ENCODE data around the gene TICAM2.
A peak's percentile ranks its signal among the peaks of the same experiment; 100 is the strongest.
"Not testable (repeated sequence)": the region's sequence is repeated elsewhere in the genome, so short reads cannot be mapped to it uniquely, and the experiment has no call there.

TICAM2 gene, protein sequence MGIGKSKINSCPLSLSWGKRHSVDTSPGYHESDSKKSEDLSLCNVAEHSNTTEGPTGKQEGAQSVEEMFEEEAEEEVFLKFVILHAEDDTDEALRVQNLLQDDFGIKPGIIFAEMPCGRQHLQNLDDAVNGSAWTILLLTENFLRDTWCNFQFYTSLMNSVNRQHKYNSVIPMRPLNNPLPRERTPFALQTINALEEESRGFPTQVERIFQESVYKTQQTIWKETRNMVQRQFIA

GRCh38 chr5:115601701-115602590 lies at the start of gene TICAM2:
TICAM2 (minus strand) TSS chr5:115602479; CDS start chr5:115581256, 21,223 bp downstream.
- peak; percentile 86 to 90 for ATAC-seq

DNA sequence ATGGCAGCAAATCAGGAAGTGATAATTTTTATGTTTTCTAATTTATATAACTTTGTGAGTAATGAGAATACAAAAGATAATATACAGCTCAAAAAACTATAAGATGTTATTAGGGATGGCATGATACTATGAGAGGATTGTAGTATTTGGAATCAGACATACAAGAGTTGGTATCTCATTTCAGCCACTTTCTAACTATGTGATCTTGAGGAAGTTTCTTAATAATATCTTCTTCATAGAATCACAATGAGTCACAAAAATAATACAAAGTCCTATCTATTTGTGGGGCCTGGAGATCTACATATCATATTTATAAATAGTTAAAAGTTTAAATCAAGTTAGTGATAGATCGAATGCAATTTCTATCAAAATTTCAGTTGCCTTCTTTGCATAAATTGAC lies 47.3 kb upstream of the TICAM2 start:
- ATAC-seq = no peak

DNA sequence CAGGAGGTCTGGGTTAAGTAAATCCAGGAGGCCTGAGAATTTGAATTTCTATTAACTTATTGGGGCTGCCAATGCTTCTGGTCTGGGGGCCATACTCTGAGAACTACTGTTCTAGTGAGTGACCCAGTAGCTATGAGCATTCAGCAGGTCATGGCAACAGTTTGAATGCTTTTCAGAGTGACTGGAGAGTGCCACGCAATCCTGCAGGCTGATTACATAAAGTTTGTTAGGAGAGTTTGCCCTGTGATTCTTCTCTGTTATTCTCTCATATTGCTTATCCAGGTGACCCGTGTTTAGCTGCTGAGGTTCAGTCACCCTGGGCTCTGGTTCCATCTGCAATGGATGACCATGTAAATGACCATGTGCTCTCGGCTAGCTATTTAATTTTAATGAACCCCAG lies 45.8 kb upstream of the TICAM2 start:
- no peak for ATAC-seq

GRCh38 chr5:115645386-115645785 lies 43.1 kb upstream of the TICAM2 start:
- ATAC-seq = not testable (repeated sequence)

GRCh38 chr5:115644046-115644445 lies 41.8 kb upstream of the TICAM2 start:
- no peak for ATAC-seq

DNA sequence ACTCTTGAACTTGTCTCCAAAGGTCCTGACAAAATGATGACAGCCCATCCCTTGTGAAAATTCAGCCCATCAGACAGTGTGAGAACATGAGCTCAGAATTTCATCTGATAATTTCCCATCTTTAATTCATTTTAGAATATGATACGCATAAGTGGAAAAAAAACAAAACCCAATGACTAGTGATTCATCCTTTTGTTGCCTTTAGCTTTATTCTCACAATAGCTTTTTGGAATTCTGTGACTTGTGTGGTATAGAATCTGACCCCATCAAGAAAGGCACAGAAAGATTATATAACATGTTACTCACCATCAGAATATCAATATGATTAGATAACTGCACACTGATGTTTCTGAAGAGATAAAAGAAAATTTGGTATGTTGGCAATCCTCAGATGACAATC lies 39.7 kb upstream of the TICAM2 start:
- no peak for ATAC-seq

DNA sequence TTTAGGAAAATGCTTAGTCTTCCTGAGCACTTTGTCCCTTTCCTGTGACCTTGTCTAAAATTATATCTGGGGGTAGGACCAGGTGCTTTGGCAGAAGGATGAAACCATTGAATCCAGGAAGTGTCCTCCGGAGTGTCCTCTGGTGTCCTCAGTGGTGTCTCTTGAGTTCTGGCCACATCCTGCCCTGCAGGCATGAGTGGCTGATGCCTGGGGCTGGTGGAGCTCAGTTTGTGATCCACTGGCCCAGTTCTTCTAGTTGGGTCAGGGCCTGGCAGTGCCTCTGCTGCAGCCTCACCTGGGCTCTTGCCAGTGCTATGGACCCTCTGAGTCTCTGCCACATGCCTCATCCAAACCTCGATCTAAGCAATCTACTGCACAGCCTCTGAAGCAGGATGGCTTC lies 38.0 kb upstream of the TICAM2 start:
- ATAC-seq = no peak

DNA sequence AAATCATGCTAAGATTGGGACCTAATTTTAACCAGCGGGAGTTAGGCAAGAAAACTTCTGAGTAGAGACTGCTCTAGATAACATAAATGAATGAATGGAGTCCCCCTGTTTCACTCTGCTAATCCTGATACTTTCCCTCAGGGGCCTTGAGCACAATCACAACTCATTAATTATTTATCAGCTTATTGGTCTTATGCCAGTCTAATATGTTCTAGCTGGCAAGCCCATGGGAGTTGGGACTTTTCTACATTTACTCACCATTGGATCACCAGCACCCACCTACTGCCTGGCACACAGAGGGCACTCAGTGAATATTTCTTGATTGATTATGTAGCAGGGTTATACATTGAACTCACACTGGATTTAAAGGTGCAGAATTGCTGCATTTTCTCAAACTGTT lies 37.1 kb upstream of the TICAM2 start:
- ATAC-seq = no peak

DNA sequence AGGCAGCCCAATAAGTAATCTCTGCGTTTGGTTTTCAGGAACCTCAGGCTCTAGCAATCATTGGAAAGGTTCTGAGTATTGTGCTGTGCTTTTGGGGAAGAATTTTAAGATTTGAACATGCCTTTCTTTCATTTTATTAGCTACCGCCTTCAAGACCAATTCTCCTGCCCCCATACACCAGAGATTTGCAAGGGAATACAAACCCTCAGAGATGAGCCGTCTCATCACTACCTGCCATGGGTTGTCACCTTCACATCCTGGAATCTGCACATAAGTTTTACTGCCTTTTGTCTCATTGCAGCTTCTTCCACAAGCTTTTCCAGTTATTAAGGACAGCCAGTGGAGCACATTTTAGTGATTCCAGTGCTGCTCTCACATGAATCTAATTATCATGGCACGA lies 35.2 kb upstream of the TICAM2 start:
- no peak for ATAC-seq

DNA sequence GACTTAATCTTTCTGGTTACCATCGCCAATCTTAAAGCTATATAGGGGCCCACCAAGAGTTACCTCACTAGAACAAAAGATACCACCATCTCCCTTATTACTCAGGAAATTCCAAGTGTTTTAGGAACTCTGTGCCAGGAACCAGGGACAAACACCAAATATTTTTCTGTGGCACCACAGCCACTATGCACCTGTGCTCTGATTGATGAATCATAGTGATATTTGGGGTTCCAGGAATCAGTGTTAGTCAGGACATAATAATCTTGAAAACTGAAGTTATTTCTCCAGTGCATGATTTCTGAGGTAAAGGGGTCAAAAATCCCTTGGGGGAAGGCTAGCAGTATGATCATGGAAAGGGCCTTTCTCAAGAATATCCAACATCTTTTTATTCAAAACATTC lies 33.7 kb upstream of the TICAM2 start:
- no peak for ATAC-seq

DNA sequence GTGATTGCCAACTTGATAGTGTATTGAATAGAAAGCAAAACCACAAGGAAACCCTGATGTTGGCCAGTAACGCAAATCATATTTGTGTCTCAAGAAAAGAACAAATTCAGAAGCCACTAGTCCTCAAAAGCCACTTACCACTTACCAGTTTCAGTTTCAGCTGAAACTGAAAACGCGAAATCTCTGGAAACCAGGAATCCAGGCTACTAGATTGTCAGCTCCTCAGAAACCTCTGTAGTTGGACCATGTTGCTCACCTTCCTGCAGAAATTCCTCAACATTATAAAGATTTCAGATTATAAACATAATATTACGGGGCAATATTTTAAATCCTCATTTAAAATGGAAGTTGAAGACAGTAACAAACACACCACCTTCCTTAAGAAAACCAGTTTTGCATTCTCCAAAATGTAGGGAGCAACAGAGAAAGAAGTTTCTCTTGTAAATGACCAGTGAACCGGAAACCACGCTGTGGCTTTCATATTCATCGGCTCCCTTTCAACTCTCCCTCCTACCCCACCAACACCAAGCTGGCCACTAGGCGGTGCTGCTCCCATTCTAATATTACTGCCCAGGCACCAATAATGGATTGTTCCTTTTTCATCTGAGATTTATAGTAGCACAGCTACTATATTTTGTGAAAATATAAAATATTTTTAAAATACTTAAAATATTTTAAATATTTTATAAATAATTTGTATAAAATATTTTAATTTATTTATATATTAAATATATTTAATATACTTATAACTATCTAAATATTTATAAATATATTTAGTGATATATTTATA lies 32.3 kb upstream of the TICAM2 start:
- ATAC-seq = peak; percentile 71 to 72

DNA sequence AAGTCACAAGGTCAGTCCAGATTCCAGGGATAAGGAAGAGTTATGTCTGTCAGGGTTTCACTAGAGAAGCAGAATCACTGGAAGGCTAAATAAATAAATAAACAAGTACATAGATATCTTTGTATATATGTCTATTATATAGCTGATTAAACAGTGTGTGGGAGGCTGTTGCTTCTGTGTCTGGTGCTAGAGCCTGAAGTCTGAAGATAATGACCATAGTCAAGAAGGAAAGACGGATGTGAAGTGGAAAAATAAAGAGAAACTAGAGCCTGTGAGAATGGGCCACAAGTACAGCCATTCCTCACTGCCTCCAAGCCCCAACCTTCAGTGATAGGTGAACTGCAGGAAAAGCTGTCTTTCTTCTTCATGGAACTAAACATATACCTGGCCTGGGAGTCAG lies 27.6 kb upstream of the TICAM2 start:
- ATAC-seq = no peak

GRCh38 chr5:115627295-115627865 lies 25.1 kb upstream of the TICAM2 start:
- no peak for ATAC-seq

DNA sequence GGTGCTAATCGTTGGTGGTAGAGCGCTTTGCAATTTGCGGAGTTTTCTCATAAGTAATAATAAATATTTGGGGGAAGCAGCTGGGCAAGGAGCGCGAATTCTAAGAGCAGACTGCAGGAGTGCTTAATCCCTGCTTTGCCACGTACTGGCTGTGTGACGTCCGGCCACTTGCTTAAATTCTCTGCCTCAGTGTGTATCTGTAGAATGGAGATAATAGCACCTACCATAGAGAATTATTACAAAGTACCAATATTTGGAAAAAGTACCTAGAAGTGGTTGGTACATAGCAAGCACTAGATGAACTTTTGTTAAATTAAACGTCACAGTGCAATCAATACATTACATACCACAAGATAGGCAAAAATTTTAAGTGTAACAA lies 24.2 kb upstream of the TICAM2 start:
- ATAC-seq = peak; percentile 3 to 6

DNA sequence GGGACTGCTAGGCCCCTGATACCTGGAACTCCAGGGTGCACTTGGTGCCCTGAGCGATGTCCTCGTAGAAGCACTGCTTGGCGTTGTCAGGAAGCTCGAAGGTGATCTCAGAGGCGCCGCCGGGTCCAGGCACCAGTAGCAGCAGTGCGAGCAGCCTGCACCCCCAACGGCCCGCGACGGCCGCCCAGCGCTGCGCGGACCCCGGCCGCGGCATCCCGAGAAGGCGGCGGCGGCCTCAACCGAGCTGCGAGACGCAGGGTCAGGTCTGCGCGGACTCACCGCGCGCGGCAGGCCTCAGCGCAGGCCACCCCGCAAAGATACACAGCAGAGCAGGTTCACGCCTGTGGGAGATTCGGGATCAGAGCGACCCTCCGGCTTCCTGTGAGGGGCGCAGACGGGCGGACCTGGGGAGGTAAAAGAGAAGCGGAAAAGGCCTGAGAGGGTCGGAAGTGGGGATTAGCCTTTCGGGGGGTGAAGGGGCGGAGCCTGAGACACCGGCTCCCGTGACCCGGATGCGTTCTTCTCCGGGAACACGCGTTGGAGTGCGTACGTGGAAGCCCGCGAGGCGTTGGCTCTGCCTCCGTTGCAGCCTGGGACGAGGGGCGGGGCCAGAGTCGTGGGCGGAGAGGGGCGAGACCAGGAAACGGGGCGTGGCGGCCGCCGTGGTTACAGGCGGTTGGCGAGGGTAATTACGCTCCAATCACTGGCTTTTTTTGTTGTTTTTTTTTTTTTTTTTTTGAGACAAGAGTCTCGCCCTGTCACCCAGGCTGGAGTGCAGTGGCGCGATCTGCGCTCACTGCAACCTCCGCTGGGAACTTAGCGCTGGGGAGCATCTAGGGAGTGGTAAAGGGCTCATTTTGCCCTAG lies 23.5 kb upstream of the TICAM2 start, which contains the start of gene TMED7:
Gene TMED7 (minus strand): TSS at position 458 of the 866 bp plus-strand sequence. CDS start 244 bp downstream, at position 214.
- ATAC-seq = peak; percentile 92

GRCh38 chr5:115624994-115625393 lies 22.7 kb upstream of the TICAM2 start:
- ATAC-seq = no peak

DNA sequence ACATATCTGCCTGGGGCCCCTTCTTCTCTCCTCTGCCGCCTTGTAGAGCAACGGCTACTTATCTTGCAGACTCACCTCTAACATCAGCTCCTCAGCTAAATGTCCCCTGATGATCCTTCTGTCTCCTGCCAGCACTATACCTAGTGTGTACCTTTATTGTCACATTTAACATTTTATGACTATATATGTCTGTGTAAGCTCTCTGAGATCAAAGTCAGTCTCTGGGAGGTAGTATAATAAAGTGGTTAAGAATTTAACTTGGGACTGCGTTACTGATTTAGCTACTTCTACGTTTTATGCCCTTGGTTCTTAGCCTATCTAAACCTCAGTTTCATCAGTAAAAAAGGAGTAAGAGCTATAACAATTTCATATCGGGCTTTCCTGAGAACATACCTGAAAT lies 21.4 kb upstream of the TICAM2 start:
- ATAC-seq = no peak

DNA sequence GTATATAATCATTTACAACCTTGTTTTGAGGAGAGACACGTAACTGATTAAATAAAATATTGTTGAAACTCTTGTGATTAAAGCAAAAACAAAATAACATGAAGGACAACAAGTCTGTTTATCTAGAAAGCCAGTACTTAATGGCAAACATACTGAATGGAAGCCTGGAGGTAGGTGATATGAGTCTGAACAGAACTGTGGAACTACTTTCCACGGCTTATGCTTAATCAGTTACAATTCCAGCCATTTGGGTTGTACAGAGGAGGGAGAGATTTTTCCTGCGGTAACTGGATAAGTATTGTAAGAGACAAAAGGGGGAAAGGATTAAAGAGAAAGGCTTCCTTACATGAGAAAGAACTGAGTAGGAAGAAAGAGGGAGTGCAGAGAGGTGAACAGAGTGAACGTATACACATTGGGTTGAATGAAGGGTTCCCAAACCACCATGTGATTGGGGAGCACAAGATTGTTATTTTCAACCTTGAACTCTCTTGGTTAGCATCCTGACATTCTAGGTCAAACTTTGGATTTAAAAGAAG lies 19.2 kb upstream of the TICAM2 start:
- no peak for ATAC-seq

DNA sequence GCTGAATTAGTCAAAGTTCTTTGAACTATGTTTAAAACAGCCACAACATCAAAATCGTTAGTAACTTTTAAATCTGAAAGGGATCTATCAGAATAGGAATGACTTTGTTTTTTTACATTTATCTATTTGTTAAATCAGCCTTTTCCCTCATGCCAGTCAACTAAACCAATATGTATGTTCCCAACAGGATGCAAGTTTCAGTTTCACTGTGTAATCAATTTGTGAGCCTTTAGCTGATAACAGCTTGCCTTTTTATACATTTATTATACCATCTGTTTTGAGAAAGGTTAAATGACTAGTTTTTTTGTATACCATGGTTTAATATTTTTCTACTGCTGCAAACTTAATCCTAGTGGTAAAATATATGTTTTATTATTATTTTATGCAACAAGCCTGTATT lies 14.6 kb upstream of the TICAM2 start:
- ATAC-seq = no peak

- no peak for ATAC-seq
Observed at GRCh38 chr5:115616472-115616871, 14.2 kb upstream of the TICAM2 start.

- ATAC-seq = no peak
Observed at GRCh38 chr5:115611873-115612272, 9.6 kb upstream of the TICAM2 start.

- no peak for ATAC-seq
Observed at GRCh38 chr5:115607935-115608334, 5.7 kb upstream of the TICAM2 start.

Measured in activated CD4-positive, CD25-positive, alpha-beta regulatory T cell treated with anti-CD3 and anti-CD28 coated beads, Interleukin-2, amount 50 U/mL, for 24 hours (primary cell).